22Rv1 (cell line): ENCODE data around the gene CNKSR3.

Source experiments
- ZFX ChIP-seq: fragments of 450-650 bp; IDR thresholded peaks from 2 replicates; pipeline ENCODE4 v1.6.1; 2017; ENCODE audit warnings: antibody characterized with exemption, borderline replicate concordance
- TF ChIP-seq, protein P1 (sequence below): fragments of 450-650 bp; IDR thresholded peaks from 2 replicates; pipeline ENCODE4 v1.5.1; 2017; ENCODE audit warnings: mild to moderate bottlenecking

DNA sequence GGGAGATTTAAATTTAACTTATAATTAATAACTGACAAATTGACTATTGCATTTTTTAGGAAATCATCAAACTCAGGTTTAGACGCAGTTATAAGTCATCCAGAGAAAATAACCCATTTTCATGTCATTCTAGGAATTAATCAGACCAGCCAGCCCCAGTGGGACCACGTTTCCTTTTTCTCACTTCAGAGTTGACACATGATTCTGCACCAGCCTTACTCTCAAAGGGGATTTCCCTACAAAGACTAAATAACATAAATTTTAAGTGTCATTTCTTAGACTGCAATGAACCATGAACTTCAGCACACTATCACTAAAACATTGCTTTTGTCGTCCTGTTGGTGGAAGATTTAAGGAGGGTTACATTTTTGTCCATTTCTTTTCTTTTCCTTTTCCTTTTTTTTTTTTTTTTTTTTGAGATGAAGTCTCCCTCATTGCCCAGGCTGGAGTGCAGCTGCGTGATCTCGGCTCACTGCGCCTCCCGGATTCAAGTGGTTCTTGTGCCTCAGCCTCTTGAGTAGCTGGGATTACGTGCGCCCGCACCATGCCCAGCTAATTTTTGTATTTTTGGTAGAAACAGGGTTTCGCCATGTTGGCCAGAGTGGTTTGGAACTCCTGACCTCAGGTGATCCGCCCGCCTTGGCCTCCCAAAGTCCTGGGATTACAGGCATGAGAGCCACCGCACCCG, 157.4 kb downstream of the CNKSR3 start:
- TF ChIP-seq, protein P1, sequence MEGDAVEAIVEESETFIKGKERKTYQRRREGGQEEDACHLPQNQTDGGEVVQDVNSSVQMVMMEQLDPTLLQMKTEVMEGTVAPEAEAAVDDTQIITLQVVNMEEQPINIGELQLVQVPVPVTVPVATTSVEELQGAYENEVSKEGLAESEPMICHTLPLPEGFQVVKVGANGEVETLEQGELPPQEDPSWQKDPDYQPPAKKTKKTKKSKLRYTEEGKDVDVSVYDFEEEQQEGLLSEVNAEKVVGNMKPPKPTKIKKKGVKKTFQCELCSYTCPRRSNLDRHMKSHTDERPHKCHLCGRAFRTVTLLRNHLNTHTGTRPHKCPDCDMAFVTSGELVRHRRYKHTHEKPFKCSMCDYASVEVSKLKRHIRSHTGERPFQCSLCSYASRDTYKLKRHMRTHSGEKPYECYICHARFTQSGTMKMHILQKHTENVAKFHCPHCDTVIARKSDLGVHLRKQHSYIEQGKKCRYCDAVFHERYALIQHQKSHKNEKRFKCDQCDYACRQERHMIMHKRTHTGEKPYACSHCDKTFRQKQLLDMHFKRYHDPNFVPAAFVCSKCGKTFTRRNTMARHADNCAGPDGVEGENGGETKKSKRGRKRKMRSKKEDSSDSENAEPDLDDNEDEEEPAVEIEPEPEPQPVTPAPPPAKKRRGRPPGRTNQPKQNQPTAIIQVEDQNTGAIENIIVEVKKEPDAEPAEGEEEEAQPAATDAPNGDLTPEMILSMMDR: no peak
- no peak for TF ChIP-seq ZFX
